Hematopoietic multipotent progenitor cell treated with erythropoietin and hydrocortisone succinate and interleukin-3 and kit ligand, for 6 days (in vitro differentiated cells): ENCODE data around the gene THAP7.
"Not testable (repeated sequence)": the region's sequence is repeated elsewhere in the genome, so short reads cannot be mapped to it uniquely, and the experiment has no call there.

Source experiments
- DNase-seq: peaks from one replicate; pipeline ENCODE4 v3.0.0-alpha.2; 2015

The THAP7 gene

GRCh38 chr22:20977019-20977418, 24.9 kb downstream of the THAP7 start:
- DNase-seq, result no peak

DNA sequence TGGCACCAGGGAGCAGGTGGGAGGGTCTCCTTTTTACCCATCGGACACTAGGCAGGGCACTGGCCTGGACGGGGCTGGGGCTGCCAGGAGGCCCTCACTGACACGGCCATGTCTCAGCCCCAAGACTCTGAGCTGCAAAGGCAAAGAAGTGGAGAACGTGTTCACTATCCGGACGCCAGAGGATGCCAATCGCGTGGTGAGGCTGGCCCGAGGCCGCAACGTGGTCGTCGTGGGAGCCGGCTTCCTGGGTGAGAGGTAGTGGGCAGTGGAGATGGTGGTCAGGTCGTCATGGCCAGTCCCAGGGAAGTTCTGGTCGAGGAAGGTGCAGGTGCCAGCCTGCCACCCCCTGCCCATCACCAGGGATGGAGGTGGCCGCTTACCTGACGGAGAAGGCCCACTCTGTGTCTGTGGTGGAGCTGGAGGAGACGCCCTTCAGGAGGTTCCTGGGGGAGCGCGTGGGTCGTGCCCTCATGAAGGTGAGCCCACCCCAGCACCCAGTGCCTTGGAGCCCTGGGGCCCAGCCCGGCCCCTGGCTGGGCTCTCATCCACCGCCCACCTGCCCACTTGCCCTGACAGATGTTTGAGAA, 25.5 kb downstream of the THAP7 start:
- DNase-seq, result no peak

GRCh38 chr22:20975541-20976290, 26.2 kb downstream of the THAP7 start:
- DNase-seq, result no peak

DNA sequence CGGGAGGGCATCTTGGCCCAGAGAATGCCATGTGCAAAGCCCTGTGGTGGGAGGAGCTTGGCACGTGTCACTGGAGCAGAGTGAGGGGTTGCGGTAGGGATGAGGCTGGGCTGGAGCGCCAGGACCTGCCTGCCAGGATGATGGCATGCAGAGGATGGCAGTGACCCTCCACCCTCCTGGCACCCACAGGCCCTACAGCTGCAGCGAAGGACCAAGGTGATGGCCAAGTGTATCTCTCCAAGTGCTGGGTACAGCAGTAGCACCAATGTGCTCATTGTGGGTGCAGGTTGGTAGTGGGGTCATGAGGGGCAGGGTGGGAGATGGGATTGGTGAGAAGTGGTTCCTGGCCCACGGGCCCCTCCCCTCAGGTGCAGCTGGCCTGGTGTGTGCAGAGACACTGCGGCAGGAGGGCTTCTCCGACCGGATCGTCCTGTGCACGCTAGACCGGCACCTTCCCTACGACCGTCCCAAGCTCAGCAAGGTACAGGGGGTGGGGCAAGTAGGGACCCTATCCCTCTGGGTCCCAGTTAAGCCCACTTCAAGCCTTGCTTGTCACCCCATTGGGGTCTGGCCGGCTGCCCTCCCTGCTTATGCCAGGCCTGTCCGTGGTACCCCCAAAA, 27.5 kb downstream of the THAP7 start:
- no peak for DNase-seq

DNA sequence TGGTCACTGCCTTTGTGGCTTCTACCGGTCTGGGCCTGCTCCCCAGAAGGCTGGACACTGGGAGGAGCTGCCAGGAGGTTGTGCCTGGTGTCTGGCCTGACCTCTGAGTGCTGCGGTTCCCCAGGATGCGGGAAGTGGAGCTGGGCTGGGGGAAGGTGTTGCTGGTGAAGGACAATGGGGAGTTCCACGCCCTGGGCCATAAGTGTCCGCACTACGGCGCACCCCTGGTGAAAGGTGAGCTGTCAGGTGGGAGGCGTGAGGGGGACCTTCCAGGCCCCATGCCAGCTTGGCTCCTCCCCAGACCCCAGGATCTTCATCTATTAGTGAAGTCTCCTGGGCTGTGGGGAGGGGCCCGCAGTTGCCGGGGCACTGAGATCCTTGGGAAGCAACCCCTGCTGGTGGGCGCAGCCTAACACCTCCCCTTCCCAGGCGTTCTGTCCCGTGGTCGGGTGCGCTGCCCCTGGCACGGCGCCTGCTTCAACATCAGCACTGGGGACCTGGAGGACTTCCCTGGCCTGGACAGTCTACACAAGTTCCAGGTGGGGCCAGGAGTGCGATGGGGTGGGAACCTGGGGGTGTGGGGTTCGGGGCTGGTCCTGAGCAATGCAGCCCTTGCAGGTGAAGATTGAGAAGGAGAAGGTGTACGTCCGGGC, 28.2 kb downstream of the THAP7 start:
- DNase-seq, result no peak

DNA sequence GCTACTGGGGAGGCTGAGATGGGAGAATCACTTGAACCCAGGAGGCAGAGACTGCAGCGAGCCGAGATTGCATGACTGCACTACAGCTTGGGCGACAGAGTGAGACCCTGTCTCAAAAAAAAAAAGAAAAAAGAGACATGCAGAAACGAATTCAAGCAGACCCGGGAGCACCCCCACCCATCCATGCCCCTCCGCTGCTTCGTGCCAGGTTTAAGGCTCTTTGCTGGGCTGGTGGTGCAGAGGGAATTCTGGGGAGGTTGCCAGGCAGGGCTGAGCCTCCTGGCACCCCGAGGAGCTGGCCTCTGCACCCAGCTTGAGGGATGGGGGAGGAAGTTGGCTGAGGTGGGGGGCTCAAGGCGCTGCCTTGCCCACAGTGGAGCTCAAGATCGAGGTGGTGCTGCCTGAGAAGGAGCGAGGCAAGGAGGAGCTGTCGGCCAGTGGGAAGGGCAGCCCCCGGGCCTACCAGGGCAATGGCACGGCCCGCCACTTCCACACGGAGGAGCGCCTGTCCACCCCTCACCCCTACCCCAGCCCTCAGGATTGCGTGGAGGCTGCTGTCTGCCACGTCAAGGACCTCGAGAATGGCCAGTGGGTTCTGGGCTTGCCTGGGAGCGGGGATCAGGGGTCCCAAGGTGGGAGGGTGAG, 28.9 kb downstream of the THAP7 start:
- DNase-seq, result no peak

DNA sequence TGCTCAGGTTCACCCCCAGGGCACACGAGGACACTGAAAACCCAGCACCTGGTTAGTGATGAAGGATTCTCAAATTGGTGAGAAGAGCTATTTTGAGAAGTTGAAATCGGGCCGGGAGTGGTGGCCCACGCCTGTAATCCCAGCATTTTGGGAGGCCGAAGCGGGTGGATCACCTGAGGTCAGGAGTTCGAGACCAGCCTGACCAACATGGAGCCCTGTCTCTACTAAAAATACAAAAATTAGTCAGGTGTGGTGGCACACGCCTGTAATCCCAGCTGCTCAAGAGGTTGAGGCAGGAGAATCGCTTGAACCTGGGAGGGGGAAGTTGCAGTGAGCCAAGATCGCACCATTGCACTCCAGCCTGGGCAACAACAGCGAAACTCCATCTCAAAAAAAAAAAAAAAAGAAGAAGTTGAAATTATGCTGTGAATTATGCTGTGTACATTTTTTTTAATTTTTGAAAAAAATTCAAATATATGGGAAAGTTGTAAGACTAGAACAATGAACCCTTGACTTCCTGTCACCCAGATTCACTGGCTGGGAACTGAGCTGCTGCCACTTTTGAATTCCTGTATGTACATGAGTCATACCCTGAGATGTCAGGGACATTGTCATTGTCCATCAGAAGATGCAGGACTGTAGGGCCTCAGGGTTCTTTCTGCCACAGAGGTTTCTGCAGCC, 29.8 kb downstream of the THAP7 start:
- not testable (repeated sequence) for DNase-seq

DNA sequence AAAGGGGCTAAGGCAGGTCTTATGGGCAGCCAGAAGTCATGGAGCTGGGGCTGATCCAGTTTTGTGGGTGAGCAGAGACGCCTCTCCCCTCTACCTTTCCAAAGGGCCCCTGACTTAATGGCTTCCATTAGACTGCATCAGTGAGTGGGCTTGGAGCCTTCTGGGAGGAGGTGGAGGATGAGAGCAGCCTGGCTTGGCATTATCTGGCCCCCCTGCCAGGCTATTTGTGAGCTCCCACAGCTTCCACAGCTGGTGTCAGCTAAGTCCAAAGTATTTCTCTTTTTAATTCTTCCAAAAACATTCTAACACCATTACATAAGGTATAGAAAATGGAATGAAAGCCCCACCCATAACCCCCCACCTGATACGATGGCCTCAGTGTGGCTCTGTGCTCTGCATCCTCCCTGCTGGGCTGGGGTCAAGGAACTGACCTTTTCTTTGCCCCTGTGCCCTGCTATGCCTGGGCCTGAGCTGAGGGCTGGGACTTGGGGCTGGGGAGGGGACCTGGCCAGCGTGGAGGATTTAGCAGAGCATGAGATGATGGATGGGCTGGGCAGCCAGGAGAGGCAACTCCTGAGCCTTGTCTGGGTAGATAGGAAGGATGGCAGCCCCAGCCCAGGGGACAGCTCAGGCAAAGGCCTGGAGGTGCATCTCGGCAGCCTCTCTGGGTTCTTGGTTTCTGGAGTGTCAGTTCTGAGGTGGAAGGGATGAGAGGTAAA, 30.8 kb downstream of the THAP7 start:
- DNase-seq, result no peak

DNA sequence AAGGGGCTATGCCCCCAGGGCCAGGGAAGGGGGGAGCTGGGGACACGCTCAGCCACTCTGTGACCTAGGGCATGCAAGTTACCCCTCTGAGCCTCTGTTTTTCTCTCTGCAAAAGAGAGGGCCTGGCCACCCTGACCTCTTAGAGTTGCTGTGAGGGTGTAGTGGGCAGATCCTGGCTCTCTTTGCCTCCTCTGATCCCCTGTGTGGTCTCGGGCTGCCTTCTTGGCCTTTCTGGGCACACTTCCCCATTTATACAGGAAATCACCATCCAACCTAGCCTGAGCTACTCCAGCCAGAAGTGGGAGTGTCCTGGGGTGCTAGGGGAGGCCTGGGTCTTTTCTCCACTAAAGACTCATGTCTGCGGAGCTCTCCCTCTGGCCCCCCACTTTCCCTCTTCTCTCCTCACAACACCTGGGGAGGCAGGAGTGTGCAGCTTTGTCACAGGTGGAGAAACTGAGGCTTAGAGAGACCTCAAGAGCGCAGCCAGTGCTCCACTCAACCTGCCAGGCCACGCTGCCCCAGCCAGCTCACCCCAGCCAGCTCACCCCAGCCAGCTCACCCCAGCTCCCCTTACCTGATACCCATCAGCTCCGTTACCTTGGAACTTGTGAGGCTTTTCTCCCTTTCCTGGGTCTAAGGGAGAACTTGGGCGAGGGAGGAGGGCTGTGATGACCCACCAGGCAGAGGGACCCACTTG, 33.5 kb downstream of the THAP7 start:
- DNase-seq, result peak; percentile 49

GRCh38 chr22:20967697-20968211, 34.2 kb downstream of the THAP7 start:
- no peak for DNase-seq

DNA sequence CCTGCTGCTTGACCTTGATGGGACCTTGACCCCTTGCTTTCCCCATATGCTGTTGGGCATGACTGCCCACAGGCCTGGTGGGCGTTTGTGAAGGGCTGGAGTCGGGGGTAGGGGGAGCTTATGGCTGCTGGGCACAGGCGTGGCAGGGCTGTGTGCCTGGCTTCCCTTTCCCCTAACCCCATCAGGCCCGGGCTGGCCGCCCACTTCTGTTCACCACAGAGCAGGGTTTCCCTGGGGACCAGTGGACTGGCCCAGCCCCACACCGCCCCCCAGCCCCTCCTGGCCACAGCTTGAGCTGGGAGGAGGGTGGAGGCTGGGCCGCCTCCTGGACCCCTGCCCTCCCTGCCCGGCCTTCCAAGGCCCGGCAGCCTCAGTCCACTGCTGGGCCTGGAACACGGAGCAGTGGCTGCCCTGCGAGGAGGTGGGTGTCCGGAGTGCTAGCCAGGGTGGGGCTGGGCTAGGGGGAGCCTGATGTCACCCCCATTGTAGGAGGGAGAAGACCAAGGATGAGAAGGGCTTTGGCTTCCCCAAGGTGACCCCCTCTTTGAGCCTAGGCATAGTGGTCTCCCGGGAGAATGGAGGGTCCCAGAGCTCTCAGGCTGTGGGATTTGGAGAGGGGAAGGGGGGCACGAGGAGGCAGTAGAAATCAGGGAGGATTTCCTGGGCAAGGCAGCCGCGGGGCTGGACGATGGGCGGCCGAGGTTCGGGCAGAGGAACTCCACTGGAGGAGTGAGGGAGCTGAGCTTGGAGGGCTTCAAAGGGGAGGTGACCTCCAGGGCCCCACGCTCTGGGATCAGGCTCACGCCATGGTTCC, 34.8 kb downstream of the THAP7 start, which contains the start of gene AIFM3:
Gene AIFM3, plus strand, starts transcription at position 373 of the 814 bp plus-strand sequence. CDS start 690 bp downstream, outside the sequence.
- no peak for DNase-seq

DNA sequence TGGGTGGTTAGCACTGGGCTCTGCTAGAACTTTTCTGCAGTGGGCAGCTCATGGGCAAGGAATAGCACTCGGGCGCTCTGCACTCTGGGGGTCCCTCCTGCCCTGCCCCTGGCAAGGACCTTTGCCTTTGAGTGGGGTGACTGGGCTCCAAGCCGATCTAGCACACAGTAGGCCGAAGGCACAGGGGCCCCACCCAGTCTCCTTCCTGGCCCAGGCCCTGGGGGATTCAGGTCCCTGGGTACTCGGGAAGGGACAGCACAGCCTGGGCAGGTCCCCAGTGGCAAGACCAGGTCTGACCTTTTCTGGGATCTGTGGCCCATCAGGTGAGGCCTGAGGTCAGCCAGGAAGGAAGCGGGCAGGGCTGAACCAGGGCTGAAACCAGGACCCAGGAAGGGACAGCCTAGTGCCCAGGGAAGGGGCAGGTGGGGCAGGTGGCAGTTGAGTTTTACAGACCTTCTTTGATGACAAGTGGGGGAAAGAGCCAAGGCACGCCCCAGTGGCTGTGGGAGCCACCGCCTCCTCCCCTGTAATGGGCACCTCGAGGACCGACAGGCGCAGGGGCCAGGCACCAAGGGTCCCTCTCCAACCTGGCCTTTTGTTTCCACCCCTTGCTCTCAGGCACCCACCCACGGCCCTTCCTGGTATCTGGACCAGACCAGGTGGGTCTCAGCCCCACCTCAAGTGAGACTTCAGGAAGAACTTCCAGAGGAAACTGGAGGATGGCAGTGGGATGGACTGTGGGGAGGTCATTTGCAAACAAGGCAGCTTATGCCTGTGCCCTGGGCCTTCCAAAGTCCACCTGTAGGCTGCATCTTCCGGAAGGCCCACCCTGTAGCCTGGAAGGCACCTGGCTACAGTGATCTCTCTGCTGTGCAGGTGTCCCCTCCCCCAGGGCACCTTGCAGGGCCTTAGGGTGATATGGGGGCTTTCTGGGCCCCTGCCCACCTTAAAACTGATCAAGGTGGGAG, 35.7 kb downstream of the THAP7 start:
- no peak for DNase-seq

GRCh38 chr22:20965104-20965887, 36.6 kb downstream of the THAP7 start:
- DNase-seq, result no peak

DNA sequence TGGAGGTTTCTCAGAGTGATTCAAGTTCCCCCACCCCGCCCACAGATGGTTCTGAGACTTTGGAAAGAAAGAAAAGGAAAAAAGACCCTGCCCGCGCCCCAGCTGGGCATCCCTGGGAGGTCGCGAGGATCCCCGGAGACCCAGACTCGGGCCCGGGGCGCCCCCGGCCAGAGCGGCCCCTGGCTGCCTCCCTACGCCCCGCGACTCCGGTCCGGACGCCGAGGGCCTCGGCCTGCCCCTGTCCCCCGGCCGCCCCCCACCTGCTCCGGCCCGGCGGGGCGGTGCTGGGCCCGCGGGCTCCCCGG, 37.2 kb downstream of the THAP7 start:
- DNase-seq, result no peak

DNA sequence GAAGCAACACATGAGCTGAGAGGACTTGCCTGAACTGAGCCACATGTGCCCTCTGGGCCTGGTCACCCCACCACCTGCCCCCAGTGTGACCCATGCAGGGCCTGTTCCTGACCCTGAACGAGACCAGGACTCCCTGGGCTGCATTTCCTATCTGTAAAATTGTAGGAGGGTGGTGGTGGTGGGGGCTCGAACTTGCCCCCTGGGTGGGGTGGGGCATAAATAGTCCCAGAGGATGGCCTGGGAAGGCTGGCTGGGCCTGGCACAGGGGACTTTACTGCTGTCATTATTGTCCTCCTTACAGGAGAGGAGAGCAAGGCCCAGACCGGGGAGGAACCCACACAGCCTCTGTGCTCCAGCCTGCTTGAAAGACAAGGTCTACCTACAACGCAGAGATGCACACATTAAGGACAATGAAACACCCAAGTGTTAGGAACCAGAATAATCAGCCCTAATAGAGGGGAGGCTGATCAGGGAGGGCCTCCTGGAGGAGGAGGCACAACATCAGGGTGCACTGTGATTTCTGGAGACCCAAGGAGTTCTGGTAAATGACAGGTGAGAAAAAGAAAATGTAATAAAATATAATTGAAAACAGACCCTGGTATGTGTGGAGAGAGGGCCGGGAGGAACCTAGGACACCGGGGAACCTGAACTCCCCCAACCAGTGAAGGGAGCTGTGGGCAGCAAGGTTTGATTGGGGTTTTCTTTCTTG, 37.7 kb downstream of the THAP7 start:
- no peak for DNase-seq

DNA sequence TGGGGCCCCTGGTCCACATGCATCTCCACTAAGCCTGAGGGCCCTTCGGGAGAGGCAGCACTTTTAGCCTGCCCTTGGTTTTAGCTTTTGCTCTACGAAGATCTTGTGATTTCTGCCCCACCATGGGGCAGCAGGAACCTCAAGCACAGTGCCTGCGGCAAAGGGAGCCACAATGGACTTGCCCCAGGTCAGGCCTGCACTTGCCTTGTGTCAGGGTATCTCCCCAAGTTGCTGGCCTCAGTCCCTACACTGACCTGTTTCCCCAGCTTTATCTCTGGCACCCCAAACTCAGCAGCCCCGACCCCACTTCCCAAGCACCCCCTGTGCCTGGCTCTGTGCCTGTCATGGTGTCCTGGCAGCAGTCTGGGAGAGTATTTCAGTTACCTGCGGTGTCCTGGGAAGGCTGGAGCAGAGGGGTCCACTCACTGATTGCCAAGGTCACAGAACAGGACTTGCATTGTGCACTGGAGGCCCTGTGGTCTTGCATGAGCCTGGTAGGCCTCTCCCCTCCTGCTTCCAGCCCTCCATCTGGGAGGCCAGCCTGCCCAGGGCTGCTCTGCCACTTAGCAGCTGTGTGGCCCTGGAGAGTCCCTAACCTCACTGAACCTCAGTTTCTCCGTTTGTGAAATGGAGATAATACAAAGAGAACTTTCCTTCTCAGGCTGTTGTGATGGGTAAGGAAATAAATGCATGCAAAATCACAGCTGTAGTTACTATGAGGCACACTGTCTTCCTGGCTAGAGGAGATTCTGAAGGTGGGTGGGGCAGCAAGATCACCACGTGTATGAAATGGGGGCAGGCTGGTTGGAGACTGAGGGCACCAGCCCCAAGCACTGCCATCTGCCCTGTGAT, 38.5 kb downstream of the THAP7 start:
- DNase-seq, result no peak
